ENCODE data around the gene AAGAB. TPM values are rescaled to one million over a fixed set of nuclear protein-coding genes. Genes with fewer than 3 reads are reported as not detected.

Gene AAGAB
- total RNA-seq, 1 donor from 2014 or later, result 50.9 TPM

- no peak for TF ChIP-seq CTCF (conservative IDR thresholded peaks at IDR 0.05)
- Mint-ChIP-seq H3K27ac (no peak overlapping the region), H3K27me3 (no peaks in the 10 kb centered on the region), H3K36me3 (peaks cover 29% of the 10 kb centered on the region), H3K9me3 (no peaks in the 10 kb centered on the region), H3K4me1 (ENCODE audit: unreplicated experiment) (peaks cover 9% of the 10 kb centered on the region), H3K4me3 (no peak overlapping the region)
- no peak for DNase-seq (ENCODE audit: extremely low spot score, unreplicated experiment)
These were observed 51.5 kb downstream of the AAGAB start for GRCh38 chr15:67202991-67203390.

- TF ChIP-seq CTCF (conservative IDR thresholded peaks at IDR 0.05), result no peak
- no peak overlapping the region for H3K4me3 Mint-ChIP-seq
- DNase-seq (ENCODE audit: extremely low spot score, unreplicated experiment), result no peak
- H3K4me1 Mint-ChIP-seq (ENCODE audit: unreplicated experiment), result peaks cover 14% of the 10 kb centered on the region
- H3K36me3 Mint-ChIP-seq, result peaks cover 38% of the 10 kb centered on the region
- no peaks in the 10 kb centered on the region for H3K27me3 Mint-ChIP-seq
- H3K27ac Mint-ChIP-seq, result no peak overlapping the region
- no peaks in the 10 kb centered on the region for H3K9me3 Mint-ChIP-seq
These were observed 52.4 kb downstream of the AAGAB start for GRCh38 chr15:67202091-67202490.

GRCh38 chr15:67201136-67201535 lies 53.3 kb downstream of the AAGAB start:
- H3K27me3 Mint-ChIP-seq, result no peaks in the 10 kb centered on the region
- TF ChIP-seq CTCF (conservative IDR thresholded peaks at IDR 0.05), result no peak
- no peak overlapping the region for H3K4me3 Mint-ChIP-seq
- no peak for DNase-seq (ENCODE audit: extremely low spot score, unreplicated experiment)
- peaks cover 45% of the 10 kb centered on the region for H3K36me3 Mint-ChIP-seq
- peaks cover 23% of the 10 kb centered on the region for H3K4me1 Mint-ChIP-seq (ENCODE audit: unreplicated experiment)
- H3K27ac Mint-ChIP-seq, result peak overlapping the region; percentile 38
- no peaks in the 10 kb centered on the region for H3K9me3 Mint-ChIP-seq

- no peak for DNase-seq (ENCODE audit: extremely low spot score, unreplicated experiment)
- H3K4me1 Mint-ChIP-seq (ENCODE audit: unreplicated experiment), result peaks cover 23% of the 10 kb centered on the region
- no peak overlapping the region for H3K4me3 Mint-ChIP-seq
- no peaks in the 10 kb centered on the region for H3K9me3 Mint-ChIP-seq
- no peak for TF ChIP-seq CTCF (conservative IDR thresholded peaks at IDR 0.05)
- no peak overlapping the region for H3K27ac Mint-ChIP-seq
- H3K36me3 Mint-ChIP-seq, result peaks cover 41% of the 10 kb centered on the region
- no peaks in the 10 kb centered on the region for H3K27me3 Mint-ChIP-seq
These were observed 54.3 kb downstream of the AAGAB start for GRCh38 chr15:67199881-67200763.

- no peaks in the 10 kb centered on the region for H3K9me3 Mint-ChIP-seq
- no peak overlapping the region for H3K27ac Mint-ChIP-seq
- H3K4me1 Mint-ChIP-seq (ENCODE audit: unreplicated experiment), result peaks cover 23% of the 10 kb centered on the region
- no peak overlapping the region for H3K4me3 Mint-ChIP-seq
- no peaks in the 10 kb centered on the region for H3K27me3 Mint-ChIP-seq
- no peak for DNase-seq (ENCODE audit: extremely low spot score, unreplicated experiment)
- H3K36me3 Mint-ChIP-seq, result peaks cover 40% of the 10 kb centered on the region
- TF ChIP-seq CTCF (conservative IDR thresholded peaks at IDR 0.05), result no peak
These were observed 55.1 kb downstream of the AAGAB start for GRCh38 chr15:67199391-67199790.

Data from type B pancreatic cell (in vitro differentiated cells).